Glutamatergic neuron (in vitro differentiated cells): ENCODE results near the gene ABI3BP. TPM values are rescaled to one million over a fixed set of nuclear protein-coding genes. Genes with fewer than 3 reads are reported as not detected.

Source experiments
- DNase-seq: peaks from one replicate; pipeline ENCODE4 v3.0.0; 2022
- H3K27ac Mint-ChIP-seq: one replicate; pipeline ENCODE4 v1.8.0; 2020; ENCODE audit warnings: mild to moderate bottlenecking, mixed read lengths, inconsistent platforms; ENCODE audit not compliant: unreplicated experiment
- H3K27me3 Mint-ChIP-seq: one replicate; pipeline ENCODE4 v1.8.0; 2020; ENCODE audit warnings: mild to moderate bottlenecking, moderate library complexity, mixed read lengths, inconsistent platforms; ENCODE audit not compliant: unreplicated experiment
- H3K36me3 Mint-ChIP-seq: one replicate; pipeline ENCODE4 v1.8.0; 2020; ENCODE audit warnings: mild to moderate bottlenecking, mixed read lengths, inconsistent platforms; ENCODE audit not compliant: unreplicated experiment
- H3K4me1 Mint-ChIP-seq: one replicate; pipeline ENCODE4 v1.8.0; 2020; ENCODE audit warnings: mild to moderate bottlenecking, low read depth, mixed read lengths, inconsistent platforms; ENCODE audit not compliant: unreplicated experiment
- H3K4me3 Mint-ChIP-seq: one replicate; pipeline ENCODE4 v1.8.0; 2020; ENCODE audit warnings: mild to moderate bottlenecking, mixed read lengths, inconsistent platforms; ENCODE audit not compliant: unreplicated experiment
- H3K9me3 Mint-ChIP-seq: one replicate; pipeline ENCODE4 v1.8.0; 2020; ENCODE audit warnings: mild to moderate bottlenecking, moderate library complexity, mixed read lengths, inconsistent platforms; ENCODE audit not compliant: unreplicated experiment
- CTCF ChIP-seq: fragments of 200-600 bp; sonication (generic); IDR thresholded peaks from one replicate; pipeline ENCODE4 v1.5.0; 2021; ENCODE audit not compliant: partially characterized antibody, unreplicated experiment
- total RNA-seq: library from RNA; stranded (reverse); fragmentation: NEBNext Ultra II Directional; extraction: Animal tissue kit (Norgen Biotek cat#: 25700); gene quantifications from one replicate; pipeline ENCODE4 v1.2.1, GENCODE V29; 2021; ENCODE audit not compliant: unreplicated experiment

ABI3BP gene
- total RNA-seq, 1 donor from 2014 or later: not detected

GRCh38 chr3:100913870-100914648 lies 79.2 kb downstream of the ABI3BP start:
- Mint-ChIP-seq H3K4me1 (no peaks in the 10 kb centered on the region), H3K9me3 (no peaks in the 10 kb centered on the region), H3K27me3 (no peaks in the 10 kb centered on the region), H3K36me3 (no peaks in the 10 kb centered on the region), H3K27ac (no peak overlapping the region), H3K4me3 (no peak overlapping the region)
- TF ChIP-seq CTCF: no peak
- no peak for DNase-seq

- H3K4me1 Mint-ChIP-seq: no peaks in the 10 kb centered on the region
- TF ChIP-seq CTCF: no peak
- H3K4me3 Mint-ChIP-seq: no peak overlapping the region
- H3K27ac Mint-ChIP-seq: no peak overlapping the region
- H3K27me3 Mint-ChIP-seq: no peaks in the 10 kb centered on the region
- no peak for DNase-seq
- H3K36me3 Mint-ChIP-seq: no peaks in the 10 kb centered on the region
- H3K9me3 Mint-ChIP-seq: no peaks in the 10 kb centered on the region
Measured at GRCh38 chr3:100912976-100913545, 80.2 kb downstream of the ABI3BP start.

- Mint-ChIP-seq H3K4me3 (no peak overlapping the region), H3K9me3 (no peaks in the 10 kb centered on the region), H3K4me1 (no peaks in the 10 kb centered on the region), H3K27ac (no peak overlapping the region), H3K27me3 (no peaks in the 10 kb centered on the region), H3K36me3 (no peaks in the 10 kb centered on the region)
- DNase-seq: no peak
- TF ChIP-seq CTCF: no peak
Measured at GRCh38 chr3:100912571-100912970, 80.7 kb downstream of the ABI3BP start.

- Mint-ChIP-seq H3K4me1 (no peaks in the 10 kb centered on the region), H3K36me3 (no peaks in the 10 kb centered on the region), H3K27me3 (no peaks in the 10 kb centered on the region), H3K4me3 (no peak overlapping the region), H3K27ac (no peak overlapping the region), H3K9me3 (no peaks in the 10 kb centered on the region)
- no peak for DNase-seq
- no peak for TF ChIP-seq CTCF
Measured at GRCh38 chr3:100911956-100912355, 81.3 kb downstream of the ABI3BP start.

GRCh38 chr3:100910986-100911385 lies 82.2 kb downstream of the ABI3BP start:
- DNase-seq: no peak
- Mint-ChIP-seq H3K4me1 (no peaks in the 10 kb centered on the region), H3K27ac (no peak overlapping the region), H3K36me3 (no peaks in the 10 kb centered on the region), H3K4me3 (no peak overlapping the region), H3K9me3 (no peaks in the 10 kb centered on the region), H3K27me3 (no peaks in the 10 kb centered on the region)
- no peak for TF ChIP-seq CTCF
